ENCODE data around the gene KLHDC8A.
"Not testable (repeated sequence)": the region's sequence is repeated elsewhere in the genome, so short reads cannot be mapped to it uniquely, and the experiment has no call there.

The KLHDC8A gene

GRCh38 chr1:205300149-205300548 is 56.6 kb downstream of the KLHDC8A start:
- H3K4me1 ChIP-seq (ENCODE audit: insufficient read depth, low read length), result peaks cover 6% of the 10 kb centered on the region
- no peaks in the 10 kb centered on the region for H3K9me3 ChIP-seq (ENCODE audit: low read length)
- no peak overlapping the region for H3K9ac ChIP-seq (ENCODE audit: low read length)
- no peaks in the 10 kb centered on the region for H3K27me3 ChIP-seq (ENCODE audit: control insufficient read depth in 1 of 2, insufficient read depth in 2 of 2, low read length in 2 of 2)
- no peak overlapping the region for H3K4me3 ChIP-seq (ENCODE audit: low read depth in 1 of 2, low read length in 2 of 2)
- no peak overlapping the region for H3K27ac ChIP-seq (ENCODE audit: low read depth, low read length)
- H3K36me3 ChIP-seq (ENCODE audit: insufficient read depth, low read length), result no peaks in the 10 kb centered on the region

- Histone ChIP-seq H3K4me3 (ENCODE audit: low read depth in 1 of 2, low read length in 2 of 2) (no peak overlapping the region), H3K9ac (ENCODE audit: low read length) (no peak overlapping the region), H3K27ac (ENCODE audit: low read depth, low read length) (no peak overlapping the region), H3K9me3 (ENCODE audit: low read length) (no peaks in the 10 kb centered on the region), H3K27me3 (ENCODE audit: control insufficient read depth in 1 of 2, insufficient read depth in 2 of 2, low read length in 2 of 2) (no peaks in the 10 kb centered on the region), H3K36me3 (ENCODE audit: insufficient read depth, low read length) (no peaks in the 10 kb centered on the region), H3K4me1 (ENCODE audit: insufficient read depth, low read length) (peaks cover 19% of the 10 kb centered on the region)
These were observed 58.3 kb downstream of the KLHDC8A start for GRCh38 chr1:205298191-205298994.

- H3K27ac ChIP-seq (ENCODE audit: low read depth, low read length), result not testable (repeated sequence)
These were observed 59.1 kb downstream of the KLHDC8A start for GRCh38 chr1:205297546-205298177.

GRCh38 chr1:205296154-205296553 is 60.6 kb downstream of the KLHDC8A start:
- no peaks in the 10 kb centered on the region for H3K27me3 ChIP-seq (ENCODE audit: control insufficient read depth in 1 of 2, insufficient read depth in 2 of 2, low read length in 2 of 2)
- H3K4me1 ChIP-seq (ENCODE audit: insufficient read depth, low read length), result peaks cover 13% of the 10 kb centered on the region
- H3K27ac ChIP-seq (ENCODE audit: low read depth, low read length), result no peak overlapping the region

More at GRCh38 chr1:205297546-205298177, 59.1 kb downstream of the KLHDC8A start:
- H3K27me3 ChIP-seq (ENCODE audit: control insufficient read depth in 1 of 2, insufficient read depth in 2 of 2, low read length in 2 of 2); H3K4me3 ChIP-seq (ENCODE audit: low read depth in 1 of 2, low read length in 2 of 2); H3K36me3 ChIP-seq (ENCODE audit: insufficient read depth, low read length); H3K9ac ChIP-seq (ENCODE audit: low read length); H3K9me3 ChIP-seq (ENCODE audit: low read length): not testable (repeated sequence)
- H3K4me1 ChIP-seq (ENCODE audit: insufficient read depth, low read length), result peaks cover 19% of the 10 kb centered on the region

GRCh38 chr1:205294934-205295333 is 61.8 kb downstream of the KLHDC8A start:
- H3K27me3 ChIP-seq (ENCODE audit: control insufficient read depth in 1 of 2, insufficient read depth in 2 of 2, low read length in 2 of 2), result no peaks in the 10 kb centered on the region
- no peak overlapping the region for H3K27ac ChIP-seq (ENCODE audit: low read depth, low read length)
- no peak overlapping the region for H3K4me3 ChIP-seq (ENCODE audit: low read depth in 1 of 2, low read length in 2 of 2)
- H3K36me3 ChIP-seq (ENCODE audit: insufficient read depth, low read length), result no peaks in the 10 kb centered on the region
- H3K4me1 ChIP-seq (ENCODE audit: insufficient read depth, low read length), result peaks cover 13% of the 10 kb centered on the region
- no peak overlapping the region for H3K9ac ChIP-seq (ENCODE audit: low read length)
- no peaks in the 10 kb centered on the region for H3K9me3 ChIP-seq (ENCODE audit: low read length)

More at GRCh38 chr1:205296154-205296553, 60.6 kb downstream of the KLHDC8A start:
- H3K4me3 ChIP-seq (ENCODE audit: low read depth in 1 of 2, low read length in 2 of 2), result no peak overlapping the region
- no peaks in the 10 kb centered on the region for H3K9me3 ChIP-seq (ENCODE audit: low read length)
- H3K9ac ChIP-seq (ENCODE audit: low read length), result no peak overlapping the region
- H3K36me3 ChIP-seq (ENCODE audit: insufficient read depth, low read length), result no peaks in the 10 kb centered on the region

GRCh38 chr1:205294175-205294917 is 62.4 kb downstream of the KLHDC8A start:
- Histone ChIP-seq H3K27me3 (ENCODE audit: control insufficient read depth in 1 of 2, insufficient read depth in 2 of 2, low read length in 2 of 2) (no peaks in the 10 kb centered on the region), H3K9ac (ENCODE audit: low read length) (no peak overlapping the region), H3K4me1 (ENCODE audit: insufficient read depth, low read length) (peaks cover 13% of the 10 kb centered on the region), H3K36me3 (ENCODE audit: insufficient read depth, low read length) (no peaks in the 10 kb centered on the region), H3K27ac (ENCODE audit: low read depth, low read length) (no peak overlapping the region), H3K4me3 (ENCODE audit: low read depth in 1 of 2, low read length in 2 of 2) (no peak overlapping the region), H3K9me3 (ENCODE audit: low read length) (no peaks in the 10 kb centered on the region)

- no peak overlapping the region for H3K9ac ChIP-seq (ENCODE audit: low read length)
- H3K27ac ChIP-seq (ENCODE audit: low read depth, low read length), result no peak overlapping the region
- H3K27me3 ChIP-seq (ENCODE audit: control insufficient read depth in 1 of 2, insufficient read depth in 2 of 2, low read length in 2 of 2), result no peaks in the 10 kb centered on the region
- H3K4me1 ChIP-seq (ENCODE audit: insufficient read depth, low read length), result peaks cover 13% of the 10 kb centered on the region
- H3K9me3 ChIP-seq (ENCODE audit: low read length), result no peaks in the 10 kb centered on the region
- no peaks in the 10 kb centered on the region for H3K36me3 ChIP-seq (ENCODE audit: insufficient read depth, low read length)
- H3K4me3 ChIP-seq (ENCODE audit: low read depth in 1 of 2, low read length in 2 of 2), result no peak overlapping the region
These were observed 63.2 kb downstream of the KLHDC8A start for GRCh38 chr1:205293350-205294074.

GRCh38 chr1:205291596-205291995 is 65.1 kb downstream of the KLHDC8A start:
- Histone ChIP-seq H3K4me3 (ENCODE audit: low read depth in 1 of 2, low read length in 2 of 2) (no peak overlapping the region), H3K27me3 (ENCODE audit: control insufficient read depth in 1 of 2, insufficient read depth in 2 of 2, low read length in 2 of 2) (no peaks in the 10 kb centered on the region), H3K36me3 (ENCODE audit: insufficient read depth, low read length) (no peaks in the 10 kb centered on the region), H3K9ac (ENCODE audit: low read length) (no peak overlapping the region), H3K4me1 (ENCODE audit: insufficient read depth, low read length) (peaks cover 13% of the 10 kb centered on the region), H3K27ac (ENCODE audit: low read depth, low read length) (no peak overlapping the region), H3K9me3 (ENCODE audit: low read length) (no peaks in the 10 kb centered on the region)

GRCh38 chr1:205287767-205288559 is 68.8 kb downstream of the KLHDC8A start:
- Histone ChIP-seq H3K9me3 (ENCODE audit: low read length) (no peaks in the 10 kb centered on the region), H3K27ac (ENCODE audit: low read depth, low read length) (no peak overlapping the region), H3K36me3 (ENCODE audit: insufficient read depth, low read length) (no peaks in the 10 kb centered on the region), H3K4me3 (ENCODE audit: low read depth in 1 of 2, low read length in 2 of 2) (no peak overlapping the region), H3K27me3 (ENCODE audit: control insufficient read depth in 1 of 2, insufficient read depth in 2 of 2, low read length in 2 of 2) (no peaks in the 10 kb centered on the region), H3K9ac (ENCODE audit: low read length) (no peak overlapping the region), H3K4me1 (ENCODE audit: insufficient read depth, low read length) (peaks cover 14% of the 10 kb centered on the region)

GRCh38 chr1:205287076-205287475 is 69.6 kb downstream of the KLHDC8A start:
- Histone ChIP-seq H3K36me3 (ENCODE audit: insufficient read depth, low read length) (no peaks in the 10 kb centered on the region), H3K4me3 (ENCODE audit: low read depth in 1 of 2, low read length in 2 of 2) (no peak overlapping the region), H3K9me3 (ENCODE audit: low read length) (no peaks in the 10 kb centered on the region), H3K27me3 (ENCODE audit: control insufficient read depth in 1 of 2, insufficient read depth in 2 of 2, low read length in 2 of 2) (no peaks in the 10 kb centered on the region), H3K4me1 (ENCODE audit: insufficient read depth, low read length) (peaks cover 14% of the 10 kb centered on the region), H3K9ac (ENCODE audit: low read length) (no peak overlapping the region), H3K27ac (ENCODE audit: low read depth, low read length) (no peak overlapping the region)

Data from muscle layer of colon (tissue), 2 donors.